Left renal cortex interstitium (tissue), 4 donors: ENCODE data around the gene LCORL. TPM values are rescaled to one million over a fixed set of nuclear protein-coding genes. Genes with fewer than 3 reads are reported as not detected.
A peak's percentile ranks its signal among the peaks of the same experiment; 100 is the strongest.
"Not testable (repeated sequence)": the region's sequence is repeated elsewhere in the genome, so short reads cannot be mapped to it uniquely, and the experiment has no call there.

Source experiments
- DNase-seq, 4 donors: peaks; one replicate each; pipeline ENCODE4 v3.0.0-alpha.2; 2013; ENCODE audit warnings: low read depth in 4 of 4, low spot score in 2 of 4, missing footprints in 1 of 4
- polyA plus RNA-seq, 4 donors: library from polyadenylated mRNA; unstranded; fragments of 120-200 nt; gene quantifications; one replicate each; pipeline ENCODE4 v1.2.1, GENCODE V29; 2013; ENCODE audit not compliant: insufficient read length in 4 of 4

The LCORL gene
- polyA plus RNA-seq, 4 donors = 24.3 to 30.7 (median 25.9) TPM

- no peak for DNase-seq
Measured at GRCh38 chr4:17866810-17867209, 154.7 kb downstream of the LCORL start.

- DNase-seq = no peak
Measured at GRCh38 chr4:17865866-17866363, 155.6 kb downstream of the LCORL start.

GRCh38 chr4:17861906-17862305 is 159.6 kb downstream of the LCORL start:
- not testable (repeated sequence) for DNase-seq

- DNase-seq = no peak
Measured at GRCh38 chr4:17859793-17860406, 161.7 kb downstream of the LCORL start.

- no peak for DNase-seq
Measured at GRCh38 chr4:17854036-17854435, 167.5 kb downstream of the LCORL start.

GRCh38 chr4:17851959-17852358 is 169.6 kb downstream of the LCORL start:
- peak in 1 of 4 donors; percentile 8 for DNase-seq

- not testable (repeated sequence) for DNase-seq
Measured at GRCh38 chr4:17850295-17850694, 171.3 kb downstream of the LCORL start.

- DNase-seq = no peak
Measured at GRCh38 chr4:17846266-17846665, 175.3 kb downstream of the LCORL start.

GRCh38 chr4:17823871-17824669 is 197.5 kb downstream of the LCORL start:
- DNase-seq = no peak

GRCh38 chr4:17817027-17817426 is 204.5 kb downstream of the LCORL start:
- peak in 1 of 4 donors; percentile 49 for DNase-seq

GRCh38 chr4:17816142-17816541 is 205.4 kb downstream of the LCORL start:
- DNase-seq = no peak

GRCh38 chr4:17814140-17814539 is 207.4 kb downstream of the LCORL start:
- DNase-seq = no peak

- no peak for DNase-seq
Measured at GRCh38 chr4:17812801-17813200, 208.8 kb downstream of the LCORL start.

- DNase-seq = no peak
Measured at GRCh38 chr4:17812125-17812524, 209.4 kb downstream of the LCORL start.

- no peak for DNase-seq
Measured at GRCh38 chr4:17811078-17811603, 210.4 kb downstream of the LCORL start.

GRCh38 chr4:17810260-17811077 is 211.1 kb downstream of the LCORL start, which contains the start of the genes DCAF16 and NCAPG:
Gene DCAF16 (minus strand): TSS chr4:17810757. CDS start chr4:17804141, 6,616 bp downstream.
Gene NCAPG (plus strand): TSS chr4:17810979. CDS start chr4:17811078, 99 bp downstream.
- peak; percentile 97 to 99 (median 98) for DNase-seq

GRCh38 chr4:17809667-17810066 is 211.9 kb downstream of the LCORL start:
- DNase-seq = no peak

- DNase-seq = no peak
Measured at GRCh38 chr4:17807446-17807845, 214.1 kb downstream of the LCORL start.

- no peak for DNase-seq
Measured at GRCh38 chr4:17805580-17806155, 215.9 kb downstream of the LCORL start.

- DNase-seq = no peak
Measured at GRCh38 chr4:17797808-17798207, 223.7 kb downstream of the LCORL start.
